Right forelimb (tissue), 1 donor: ENCODE results near the gene MOCS1.
A peak's percentile ranks its signal among the peaks of the same experiment; 100 is the strongest.

Experiments used
- DNase-seq: peaks from one replicate; pipeline ENCODE4 v3.0.0-alpha.2; 2018

Gene MOCS1

DNA sequence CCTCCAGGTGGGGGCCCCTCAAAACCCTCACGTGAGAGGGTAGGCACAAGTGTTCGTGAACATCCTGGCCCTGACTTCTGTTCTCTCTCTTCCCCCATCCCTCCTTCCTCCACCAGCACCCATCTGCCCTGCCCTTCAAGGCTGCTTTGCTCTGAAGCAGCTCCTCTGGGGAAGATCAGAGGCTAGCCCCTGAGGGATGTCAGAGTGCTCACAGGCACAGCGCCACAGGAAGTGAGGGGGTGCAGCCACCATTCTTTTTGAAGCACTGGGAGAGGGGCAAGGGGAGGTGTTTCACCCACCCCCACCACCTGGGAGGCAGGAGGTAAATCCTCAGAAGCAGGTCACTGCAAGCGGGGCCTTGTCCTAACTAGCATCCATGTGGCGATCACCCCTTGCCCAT lies 11.4 kb downstream of the MOCS1 start:
- no peak for DNase-seq

DNA sequence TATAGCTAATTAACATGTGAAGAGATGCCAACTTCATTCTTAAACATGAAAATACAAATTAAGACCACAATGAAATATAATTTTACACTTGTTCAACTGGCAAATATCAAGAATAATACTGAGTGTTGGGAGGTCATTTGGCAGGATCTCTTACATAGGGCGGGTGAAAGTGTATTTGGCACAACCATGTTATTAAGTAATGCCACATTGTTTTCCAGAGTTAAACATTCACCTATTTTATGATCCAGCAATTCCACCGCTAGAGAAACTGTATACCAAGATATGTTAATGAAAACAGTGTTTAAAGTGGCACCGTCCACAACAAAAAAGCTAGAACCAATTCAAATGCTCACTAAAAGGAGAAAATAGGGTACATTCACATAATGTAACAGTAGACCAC lies 14.1 kb downstream of the MOCS1 start:
- DNase-seq = no peak

DNA sequence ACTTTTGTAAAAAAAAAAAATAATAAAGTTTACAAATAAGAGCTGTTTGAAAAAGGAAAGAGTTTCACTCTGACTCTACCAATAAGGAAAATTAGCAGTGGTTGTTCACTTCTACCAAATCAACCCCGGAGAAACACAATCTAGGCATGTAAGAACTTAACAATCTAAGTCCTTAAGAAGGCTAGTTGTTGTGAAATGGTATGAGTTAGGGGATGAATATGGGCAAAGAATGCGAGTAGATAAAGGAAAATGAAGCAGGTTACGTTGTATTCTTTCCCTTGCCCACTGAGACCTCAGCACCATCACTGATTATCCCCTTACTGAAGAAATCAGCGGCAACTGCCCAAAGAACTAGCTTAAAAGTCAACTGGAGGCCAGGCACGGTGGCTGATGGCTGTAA lies 15.4 kb downstream of the MOCS1 start:
- DNase-seq = no peak

DNA sequence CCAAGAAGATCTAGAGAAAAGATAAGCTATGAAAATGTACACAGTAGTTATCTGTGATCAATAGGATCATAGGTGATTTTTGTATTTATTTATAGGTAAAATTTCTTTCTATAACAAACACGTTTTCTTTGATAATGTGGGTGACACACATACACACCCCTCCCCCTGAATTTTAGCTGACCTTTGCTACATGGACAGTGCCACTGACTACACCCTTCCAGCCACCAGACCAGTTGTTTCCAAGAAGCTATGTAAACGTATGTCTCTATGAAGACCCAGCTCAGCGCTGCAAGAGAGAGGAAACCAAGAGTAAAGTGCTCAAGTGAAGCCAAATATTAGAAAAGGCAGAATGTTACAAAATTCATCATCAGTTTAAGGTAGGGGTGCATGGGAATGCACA lies 16.3 kb downstream of the MOCS1 start:
- no peak for DNase-seq

DNA sequence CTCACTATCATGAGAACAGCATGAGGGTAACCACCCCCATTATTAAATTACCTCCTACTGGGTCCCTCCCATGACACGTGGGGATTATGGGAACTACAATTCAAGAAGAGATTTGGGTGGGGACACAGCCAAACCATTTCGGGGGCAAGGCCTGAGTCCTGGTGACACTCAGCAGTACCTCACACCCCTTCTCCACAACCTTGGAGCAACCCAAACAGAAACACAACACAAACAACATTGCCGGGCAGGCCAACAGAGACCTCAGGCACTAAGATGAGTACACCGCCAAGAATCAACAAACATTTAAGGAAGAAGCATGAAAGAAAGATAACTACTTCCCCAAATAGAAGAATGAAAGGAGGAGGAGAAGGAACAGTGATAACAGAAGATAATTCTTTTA lies 16.9 kb downstream of the MOCS1 start:
- no peak for DNase-seq

DNA sequence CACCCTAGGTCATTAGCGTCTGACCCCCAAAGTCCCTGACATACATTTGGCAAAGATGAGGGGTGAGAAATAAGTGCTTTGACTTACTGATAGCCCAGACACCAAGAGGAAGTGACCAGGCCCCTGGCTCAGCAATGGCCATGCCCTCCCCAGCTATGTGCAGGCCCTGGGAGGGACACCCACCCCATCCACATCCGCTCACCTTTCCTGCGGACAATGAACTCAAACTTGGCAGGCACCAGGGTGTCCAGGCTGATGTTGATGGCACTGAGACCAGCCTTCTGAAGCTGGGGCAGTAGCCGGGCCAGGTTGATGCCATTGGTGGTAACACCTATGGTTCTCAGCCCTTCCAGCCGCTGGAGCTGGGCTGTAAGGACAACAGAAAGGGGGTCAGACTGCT lies 18.4 kb downstream of the MOCS1 start:
- DNase-seq = peak; percentile 17

DNA sequence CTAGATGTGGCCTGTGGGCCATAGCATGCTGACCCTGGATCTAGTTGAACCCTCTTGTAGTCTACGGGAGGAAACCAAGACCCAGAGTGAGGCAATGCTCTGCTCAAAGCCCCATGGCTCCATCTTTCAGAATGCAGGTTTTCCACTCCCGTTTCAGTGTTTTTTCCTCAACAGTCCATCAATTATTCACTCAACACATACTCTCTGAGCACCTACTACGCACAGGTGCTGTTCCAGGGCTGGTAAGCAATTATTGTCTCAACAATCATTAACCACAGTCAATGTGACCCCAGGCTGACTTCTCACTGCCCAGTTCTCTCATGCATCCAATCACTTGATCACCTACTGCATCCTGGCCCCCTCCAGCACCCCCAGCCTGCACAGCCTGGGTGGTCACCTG lies 20.0 kb downstream of the MOCS1 start:
- no peak for DNase-seq

DNA sequence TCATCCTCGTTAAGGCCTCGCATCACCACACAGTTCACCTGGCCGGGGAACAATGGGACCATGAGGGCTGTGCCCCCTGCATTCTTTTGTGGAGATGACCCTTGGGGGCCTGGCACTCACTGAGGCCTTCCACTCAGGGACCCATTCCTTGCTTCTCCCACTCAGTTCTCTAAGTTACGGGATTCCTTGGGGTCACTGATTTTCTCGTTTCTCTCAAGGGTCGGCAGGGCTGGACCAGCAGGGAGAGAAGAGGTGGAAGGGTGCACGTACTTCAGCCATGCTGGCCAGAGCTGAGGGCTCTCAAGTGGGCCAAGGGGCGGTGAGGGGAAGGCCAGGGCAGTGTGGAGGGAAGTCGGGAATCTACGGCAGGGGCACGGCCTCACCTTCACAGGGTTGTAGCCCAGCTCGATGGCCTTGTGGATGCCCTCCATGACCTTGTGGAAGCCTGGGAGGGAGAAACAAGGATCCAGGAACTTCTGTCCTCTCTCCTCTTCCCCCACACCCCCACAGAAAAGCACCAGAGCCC lies 20.8 kb downstream of the MOCS1 start:
- DNase-seq = no peak

DNA sequence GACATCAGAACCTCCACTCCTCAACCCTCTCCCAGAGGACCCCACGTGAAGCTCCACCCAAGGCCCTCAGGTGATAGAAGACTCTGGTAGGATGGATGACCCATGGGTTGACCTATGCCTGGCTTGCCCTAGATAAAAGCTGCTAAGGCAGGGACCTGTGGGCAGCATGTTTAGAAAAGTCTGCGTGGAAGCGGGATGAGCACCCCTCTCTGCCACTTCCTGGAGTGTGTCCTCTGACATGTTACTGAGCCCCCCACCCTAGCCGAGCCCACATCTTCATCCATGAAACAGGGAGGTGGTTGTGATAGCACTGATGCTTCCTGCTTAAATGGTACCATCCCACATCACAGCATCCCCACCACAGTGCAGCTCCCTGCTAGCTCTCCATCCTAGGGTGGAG lies 21.8 kb downstream of the MOCS1 start:
- no peak for DNase-seq

DNA sequence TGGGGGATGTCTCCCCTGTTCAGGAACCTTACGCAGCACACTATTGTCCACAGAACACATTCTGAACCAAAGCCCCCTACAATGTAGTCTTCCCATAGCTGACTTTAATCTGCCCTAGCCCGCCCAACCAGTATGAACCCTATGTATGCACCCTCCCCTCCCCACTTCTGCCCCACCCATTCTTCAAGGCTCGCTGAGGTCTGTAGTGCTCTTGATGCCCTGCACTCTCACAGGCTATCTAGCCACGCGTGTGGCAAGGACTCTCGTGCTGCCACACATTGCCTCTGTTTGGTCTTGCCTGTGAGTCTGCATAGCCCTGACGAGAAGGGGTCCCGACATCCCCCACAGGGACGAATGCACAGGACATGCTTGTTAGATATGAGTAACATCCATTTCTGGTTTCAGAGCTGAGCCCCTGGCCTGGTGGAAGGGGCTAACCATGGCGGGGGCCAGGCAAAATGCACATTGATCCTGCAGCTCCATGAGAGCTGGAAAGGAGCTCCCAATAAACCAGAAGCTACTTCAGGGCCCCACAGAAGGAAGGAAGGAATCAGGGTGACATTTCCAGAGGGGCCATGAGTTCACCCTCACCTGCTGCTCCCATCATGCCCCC lies 22.6 kb downstream of the MOCS1 start:
- no peak for DNase-seq

DNA sequence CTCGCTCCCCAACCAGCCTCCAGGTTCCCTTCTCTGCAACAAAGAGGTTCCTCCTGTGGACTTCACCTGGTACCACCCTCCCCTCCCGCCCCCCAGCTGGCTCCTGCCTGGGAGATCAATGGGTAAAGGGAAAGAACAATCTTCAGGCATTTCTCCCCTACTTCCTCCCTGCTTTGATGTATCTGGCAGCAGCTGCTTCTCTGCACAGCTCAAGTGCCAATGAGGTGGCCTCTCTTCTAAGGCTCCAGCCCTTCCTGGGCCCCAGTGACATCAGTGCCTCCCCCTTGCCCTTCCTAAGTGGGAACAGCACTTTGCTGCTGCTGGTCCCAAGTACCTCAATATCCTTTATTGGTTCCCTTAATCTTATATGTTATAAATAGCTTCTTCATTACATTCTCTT lies 23.5 kb downstream of the MOCS1 start:
- no peak for DNase-seq

DNA sequence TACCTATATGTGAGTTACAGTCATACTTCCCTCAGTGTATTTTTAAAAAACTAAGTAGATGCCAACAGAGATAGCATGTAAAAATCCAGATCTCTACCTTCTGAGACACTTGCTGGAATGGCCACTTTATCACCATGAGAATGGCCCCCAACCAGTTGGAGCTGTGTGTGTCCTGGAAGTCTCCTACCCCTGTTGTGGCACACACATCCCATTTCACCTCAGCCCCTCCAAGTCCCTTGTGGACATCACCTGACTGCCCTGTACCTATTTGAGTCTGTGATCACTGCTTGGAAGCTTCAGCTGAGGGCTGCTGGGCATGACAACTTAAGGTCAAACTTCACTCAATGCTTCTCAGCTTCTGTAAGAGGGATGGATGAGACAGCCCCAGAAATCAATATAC lies 24.1 kb downstream of the MOCS1 start:
- no peak for DNase-seq

DNA sequence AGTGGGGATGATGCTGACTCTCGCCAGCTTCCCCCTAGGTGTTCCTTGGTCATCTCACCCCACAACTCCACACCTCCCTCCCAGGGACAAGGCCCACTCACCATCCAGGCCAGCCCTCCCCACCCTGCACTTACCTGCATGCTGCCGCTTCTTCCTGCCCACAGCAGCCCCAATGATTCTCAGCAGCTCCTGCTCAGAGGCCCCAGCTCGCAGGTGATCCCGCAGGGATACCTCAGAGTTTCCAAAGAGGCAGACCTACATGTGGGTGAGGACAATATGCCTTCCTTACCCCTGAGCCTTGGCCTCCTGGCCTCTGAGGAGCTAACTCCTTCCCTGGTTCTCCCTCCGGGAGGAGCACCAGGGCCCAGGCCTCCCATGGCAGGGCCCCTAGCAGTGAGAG lies 24.6 kb downstream of the MOCS1 start:
- no peak for DNase-seq

DNA sequence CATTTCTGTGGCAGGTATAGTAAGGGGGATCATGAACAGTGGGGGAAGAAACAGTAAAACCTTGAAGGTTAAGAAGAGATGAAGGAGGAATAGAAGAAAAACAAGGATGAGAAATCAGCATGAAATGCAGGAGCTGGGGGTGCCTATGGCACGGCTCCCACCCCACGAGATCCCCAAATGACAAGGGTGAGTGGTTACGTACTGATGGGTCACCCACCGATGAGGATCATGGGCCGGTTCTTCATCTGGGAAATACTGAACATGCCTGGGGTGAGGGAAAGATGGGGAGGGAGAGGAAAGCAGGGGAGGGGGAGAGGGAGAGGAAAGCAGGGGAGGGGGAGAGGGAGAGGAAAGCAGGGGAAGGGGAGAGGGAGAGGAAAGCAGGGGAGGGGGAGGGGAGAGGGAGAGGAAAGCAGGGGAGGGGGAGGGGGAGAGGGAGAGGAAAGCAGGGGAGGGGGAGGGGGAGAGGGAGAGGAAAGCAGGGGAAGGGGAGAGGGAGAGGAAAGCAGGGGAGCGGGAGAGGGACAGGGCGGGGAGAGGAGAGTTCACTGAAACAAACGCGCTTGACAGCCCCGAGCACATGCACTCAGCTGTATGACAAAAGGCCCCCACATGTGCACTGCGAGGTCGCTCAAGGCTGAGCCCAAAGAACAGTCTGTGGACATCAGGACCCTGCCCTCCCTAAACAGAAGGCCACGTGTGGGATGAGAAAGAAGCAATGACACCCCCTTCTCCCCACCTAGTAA lies 25.3 kb downstream of the MOCS1 start:
- no peak for DNase-seq

DNA sequence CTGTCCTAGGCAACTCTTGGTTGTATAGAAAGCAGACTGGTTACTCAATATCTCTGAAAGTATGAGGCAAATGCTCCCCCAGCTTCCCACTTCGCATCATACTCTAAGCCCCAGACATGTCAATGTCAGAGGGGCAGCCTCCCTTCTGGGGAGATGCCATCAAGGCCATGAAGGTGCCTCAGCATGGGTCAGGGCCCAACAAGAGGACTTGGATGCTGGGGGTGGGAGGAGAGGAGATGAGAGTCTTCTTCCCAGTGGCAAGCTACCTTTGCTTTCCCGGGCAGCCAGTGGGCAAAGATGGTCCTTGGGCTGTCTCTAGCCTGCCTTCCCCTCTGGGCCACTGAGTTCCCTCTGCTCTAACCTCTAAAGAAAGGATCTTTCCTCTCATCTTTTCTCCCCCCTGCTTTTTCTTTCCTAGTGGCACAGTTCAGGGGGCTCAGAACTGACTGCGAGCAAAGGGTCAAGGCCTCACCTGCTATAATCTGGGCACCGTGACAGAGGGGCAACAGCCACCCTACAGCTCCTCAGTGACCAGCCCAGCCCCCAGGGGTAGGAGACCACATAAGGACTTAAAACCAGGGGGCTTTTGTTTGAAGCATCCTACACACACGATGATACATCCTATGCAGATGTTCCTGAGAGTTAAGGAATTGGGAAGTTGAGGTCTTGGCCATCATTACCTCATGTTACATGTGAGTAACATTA lies 26.2 kb downstream of the MOCS1 start:
- no peak for DNase-seq

DNA sequence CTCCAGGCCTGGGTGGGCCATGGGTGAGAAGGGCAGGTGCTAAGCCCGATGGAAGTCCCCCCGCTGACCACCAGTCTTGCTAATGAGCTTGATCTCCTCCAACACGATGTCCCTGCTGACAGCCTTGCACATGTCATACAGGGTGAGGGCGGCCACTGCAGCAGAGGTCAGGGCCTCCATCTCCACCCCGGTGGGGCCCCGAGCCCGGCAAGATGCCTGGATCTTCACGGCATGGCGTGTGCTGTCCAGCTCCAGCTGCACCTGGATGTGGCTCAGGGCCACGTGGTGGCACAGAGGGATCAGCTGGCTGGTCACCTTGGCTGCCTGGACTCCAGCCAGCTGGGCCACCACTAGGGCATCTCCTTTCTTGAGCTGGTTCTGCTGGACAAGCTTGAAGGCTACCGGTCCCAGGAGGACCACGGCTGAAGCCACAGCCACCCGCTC lies 27.9 kb downstream of the MOCS1 start:
- DNase-seq = no peak

DNA sequence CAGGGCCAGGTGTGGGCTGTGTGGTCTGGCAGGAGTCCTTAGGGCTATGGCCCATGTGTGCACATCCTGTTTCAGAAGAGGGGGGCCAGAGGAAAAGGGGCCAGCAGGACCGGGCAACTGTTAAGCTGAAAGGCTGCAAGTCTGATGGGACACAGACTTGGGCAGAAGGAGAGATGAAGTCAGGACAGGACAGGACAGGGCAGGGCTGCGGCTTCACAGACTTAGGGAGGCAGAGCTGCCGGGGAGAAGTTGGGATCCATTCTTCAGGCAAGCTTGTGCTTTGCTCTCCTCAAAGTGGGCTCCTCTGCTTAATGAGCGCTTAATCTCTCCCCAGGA lies 28.7 kb downstream of the MOCS1 start:
- DNase-seq = no peak

DNA sequence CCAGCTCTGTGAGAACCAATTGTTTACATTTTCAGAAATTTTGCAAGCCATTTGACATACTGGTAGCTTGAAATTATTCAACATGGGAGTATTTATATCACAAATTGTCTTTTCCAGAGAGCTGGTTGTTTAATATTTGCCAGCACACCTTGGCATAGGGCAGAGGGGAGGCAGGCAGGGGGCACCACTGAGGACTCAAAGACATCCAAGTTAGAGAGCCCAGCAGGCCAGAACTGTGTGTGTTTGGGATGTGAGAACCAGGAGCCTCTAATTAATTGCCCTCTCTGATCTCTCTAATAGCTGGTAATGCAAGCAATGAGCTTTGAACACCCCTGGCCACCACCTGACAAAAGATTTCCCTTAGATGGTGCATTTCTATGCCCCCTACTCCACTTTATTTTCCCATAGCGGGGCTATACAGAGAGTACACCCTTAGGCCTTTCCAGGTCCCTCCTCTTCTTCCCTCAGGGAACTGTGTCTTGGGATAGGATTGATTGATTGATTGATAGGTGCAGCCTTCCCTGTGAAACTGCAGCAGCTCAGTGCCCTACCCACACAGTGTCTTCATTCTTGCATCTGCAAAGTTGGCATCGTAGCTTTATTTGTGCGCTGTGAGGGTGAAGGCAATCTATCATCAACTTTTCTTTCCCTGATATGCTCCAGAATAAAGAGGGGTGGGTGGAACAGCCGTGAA lies 29.2 kb downstream of the MOCS1 start:
- DNase-seq = no peak

DNA sequence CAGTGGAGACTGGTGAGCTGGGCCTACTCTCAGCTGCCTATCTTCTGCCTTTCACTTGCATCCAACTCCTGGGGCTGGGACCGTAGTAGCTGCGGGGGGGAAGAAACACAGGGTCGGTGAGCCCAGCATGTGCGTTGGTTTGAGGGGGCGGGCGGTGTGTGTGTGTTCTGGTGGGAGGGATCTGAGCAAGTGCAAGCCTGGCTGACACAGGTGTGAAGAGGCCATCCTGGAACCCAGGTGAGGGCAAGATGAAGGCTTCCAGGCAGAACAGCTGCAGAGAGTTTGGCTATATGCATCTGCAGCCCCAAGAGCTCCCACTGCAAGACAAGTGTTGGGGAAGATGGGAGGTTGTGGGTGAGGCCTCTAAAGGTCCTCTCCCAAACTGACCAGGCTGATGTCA lies 30.6 kb downstream of the MOCS1 start:
- no peak for DNase-seq

DNA sequence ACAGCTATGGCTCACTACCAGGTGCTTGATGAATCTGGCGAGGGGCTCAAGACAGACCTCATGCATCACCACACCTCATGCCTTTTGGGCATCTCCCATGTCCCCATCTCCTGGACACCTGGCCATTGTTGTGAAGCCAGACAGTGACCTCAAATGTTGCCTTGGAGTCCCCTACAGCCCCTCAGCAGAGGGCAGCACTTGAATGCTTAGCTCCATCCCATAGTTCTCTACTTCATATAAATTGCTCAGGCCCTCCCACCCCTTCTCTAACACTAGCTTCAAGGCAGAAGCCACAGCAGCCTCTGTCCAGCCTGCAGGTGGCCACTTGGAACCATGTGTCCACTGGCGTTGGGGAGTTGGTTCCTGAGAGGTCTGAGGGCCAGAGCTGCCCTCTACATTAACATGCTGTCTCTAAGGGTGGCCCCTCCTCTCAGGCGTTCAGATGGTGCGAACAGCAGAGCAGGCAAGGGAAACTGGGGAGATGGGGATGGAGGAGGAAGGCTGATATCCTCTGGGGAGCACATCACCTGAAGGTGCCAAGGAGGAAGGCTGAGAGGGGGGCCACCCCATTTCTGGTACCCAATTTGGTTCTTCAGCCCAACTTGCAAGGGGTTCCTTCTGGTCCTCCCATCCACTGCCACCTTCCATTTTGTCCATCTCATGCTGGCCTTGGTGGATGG lies 31.3 kb downstream of the MOCS1 start:
- DNase-seq = no peak

DNA sequence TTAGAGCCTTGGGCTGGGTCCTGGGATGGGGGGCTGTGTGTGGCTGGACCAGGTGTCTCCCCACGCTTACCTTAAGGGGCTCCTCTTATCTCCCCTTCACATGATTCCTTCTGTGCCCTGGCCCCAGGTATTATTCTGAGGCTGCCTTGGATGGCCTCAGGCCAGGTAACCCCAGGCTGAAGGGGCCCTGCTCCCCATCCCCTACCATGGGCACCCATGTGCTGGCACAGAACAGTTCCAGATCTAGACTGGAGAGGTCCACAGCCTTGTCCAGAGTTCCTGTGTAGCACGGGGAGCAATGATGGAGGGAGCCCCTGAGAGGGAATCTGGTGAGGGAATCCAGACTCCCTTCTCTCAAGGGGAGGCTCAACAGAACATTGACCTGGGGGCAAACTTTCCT lies 32.1 kb downstream of the MOCS1 start:
- DNase-seq = no peak

DNA sequence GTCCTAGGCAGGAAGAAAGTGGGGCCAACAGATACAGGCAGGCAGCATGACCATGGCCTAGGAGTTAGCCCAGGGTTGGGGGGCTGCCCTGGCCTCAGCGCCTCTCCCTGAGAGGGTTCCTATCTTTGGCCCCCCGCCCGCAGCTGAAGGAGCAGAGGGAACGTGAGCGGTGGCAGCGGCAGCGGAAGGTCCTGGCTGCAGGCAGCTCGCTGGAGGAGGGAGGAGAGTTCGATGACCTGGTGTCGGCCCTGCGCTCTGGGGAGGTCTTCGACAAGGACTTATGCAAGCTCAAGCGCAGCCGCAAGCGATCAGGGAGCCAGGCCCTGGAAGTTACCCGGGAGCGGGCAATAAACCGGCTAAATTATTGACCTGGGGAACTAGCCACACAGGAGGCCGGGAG lies 32.6 kb downstream of the MOCS1 start:
- DNase-seq = no peak

DNA sequence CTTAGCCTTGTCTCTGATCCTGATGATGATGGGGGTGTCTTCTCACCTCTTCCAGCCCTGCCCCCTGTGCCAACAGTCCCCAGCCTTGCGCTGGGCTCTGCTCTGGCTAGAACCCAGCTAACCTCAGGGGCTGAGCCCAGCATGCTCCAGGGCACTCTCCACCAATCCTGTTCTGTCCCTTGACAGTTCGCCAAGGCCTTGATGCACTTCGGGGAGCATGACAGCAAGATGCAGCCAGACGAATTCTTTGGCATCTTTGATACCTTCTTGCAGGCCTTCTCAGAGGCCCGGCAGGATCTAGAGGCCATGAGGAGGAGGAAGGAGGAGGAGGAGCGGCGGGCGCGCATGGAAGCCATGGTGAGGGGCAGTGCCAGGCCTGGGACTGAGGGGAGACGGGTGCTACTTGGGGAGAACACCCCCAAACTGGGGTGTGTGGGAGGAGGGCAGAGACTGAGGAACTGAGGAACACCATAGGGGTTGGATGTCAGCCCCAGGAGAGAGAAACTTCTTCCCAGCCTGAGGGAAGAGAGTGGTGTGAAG lies 33.1 kb downstream of the MOCS1 start:
- DNase-seq = no peak
